ENCODE results near the gene DHCR24.

The DHCR24 gene

GRCh38 chr1:54818461-54819194 is 68.4 kb downstream of the DHCR24 start:
- no peak for DNase-seq (ENCODE audit: insufficient read length, low spot score)
- no peak for FAIRE-seq

GRCh38 chr1:54816951-54817350 is 70.0 kb downstream of the DHCR24 start:
- no peak for FAIRE-seq
- no peak for DNase-seq (ENCODE audit: insufficient read length, low spot score)

- no peak for FAIRE-seq
- no peak for DNase-seq (ENCODE audit: insufficient read length, low spot score)
These were observed 70.9 kb downstream of the DHCR24 start for GRCh38 chr1:54816130-54816529.

- DNase-seq (ENCODE audit: insufficient read length, low spot score) (no peak), FAIRE-seq (no peak)
These were observed 71.7 kb downstream of the DHCR24 start for GRCh38 chr1:54815086-54815876.

- DNase-seq (ENCODE audit: insufficient read length, low spot score) (no peak), FAIRE-seq (no peak)
These were observed 72.4 kb downstream of the DHCR24 start for GRCh38 chr1:54814571-54814970.

GRCh38 chr1:54814126-54814498 is 72.9 kb downstream of the DHCR24 start:
- DNase-seq (ENCODE audit: insufficient read length, low spot score): no peak
- FAIRE-seq: no peak

GRCh38 chr1:54813485-54814125 is 73.4 kb downstream of the DHCR24 start:
- FAIRE-seq: no peak
- DNase-seq (ENCODE audit: insufficient read length, low spot score): no peak

- no peak for FAIRE-seq
- no peak for DNase-seq (ENCODE audit: insufficient read length, low spot score)
These were observed 74.1 kb downstream of the DHCR24 start for GRCh38 chr1:54812801-54813484.

GRCh38 chr1:54811739-54812655 is 75.0 kb downstream of the DHCR24 start:
- DNase-seq (ENCODE audit: insufficient read length, low spot score) (no peak), FAIRE-seq (no peak)

- DNase-seq (ENCODE audit: insufficient read length, low spot score) (no peak), FAIRE-seq (no peak)
These were observed 75.9 kb downstream of the DHCR24 start for GRCh38 chr1:54811066-54811465.

- FAIRE-seq: peak; percentile 60
- DNase-seq (ENCODE audit: insufficient read length, low spot score): peak; percentile 76
These were observed 76.6 kb downstream of the DHCR24 start for GRCh38 chr1:54810153-54810942.

GRCh38 chr1:54809496-54810074 is 77.4 kb downstream of the DHCR24 start:
- DNase-seq (ENCODE audit: insufficient read length, low spot score): no peak
- no peak for FAIRE-seq

GRCh38 chr1:54808443-54809207 is 78.4 kb downstream of the DHCR24 start:
- FAIRE-seq: no peak
- DNase-seq (ENCODE audit: insufficient read length, low spot score): no peak

- DNase-seq (ENCODE audit: insufficient read length, low spot score) (no peak), FAIRE-seq (no peak)
These were observed 79.2 kb downstream of the DHCR24 start for GRCh38 chr1:54807756-54808155.

GRCh38 chr1:54806931-54807611 is 79.9 kb downstream of the DHCR24 start:
- no peak for DNase-seq (ENCODE audit: insufficient read length, low spot score)
- FAIRE-seq: no peak

- DNase-seq (ENCODE audit: insufficient read length, low spot score) (no peak), FAIRE-seq (no peak)
These were observed 81.0 kb downstream of the DHCR24 start for GRCh38 chr1:54805981-54806381.

GRCh38 chr1:54805466-54805865 is 81.5 kb downstream of the DHCR24 start:
- FAIRE-seq (no peak), DNase-seq (ENCODE audit: insufficient read length, low spot score) (no peak)

All from HTR-8/SVneo (cell line).